ENCODE data around the gene SLC66A3. TPM values are rescaled to one million over a fixed set of nuclear protein-coding genes. Genes with fewer than 3 reads are reported as not detected.

Gene SLC66A3
- total and polyA plus RNA-seq, 7 donors = 6.9 to 71.7 (median 34.3) TPM

DNA sequence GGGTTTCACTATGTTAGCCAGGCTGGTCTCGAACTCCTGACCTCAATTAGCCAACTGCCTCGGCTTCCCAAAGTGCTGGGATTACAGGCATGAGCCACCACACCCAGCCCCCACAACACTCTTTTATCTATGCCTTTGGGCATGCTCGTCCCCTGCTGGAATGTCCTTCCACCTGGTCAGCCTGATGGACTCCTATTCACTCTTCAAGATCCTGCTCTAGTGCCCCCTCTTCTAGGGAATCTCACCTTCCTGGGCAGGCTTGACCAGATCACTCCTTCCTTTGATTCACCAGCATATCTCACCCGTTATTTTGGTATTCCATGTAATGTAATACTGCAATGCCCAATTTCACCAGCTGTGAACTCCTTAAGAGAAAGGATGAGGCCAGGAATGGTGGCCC lies 13.9 kb upstream of the SLC66A3 start:
- no peaks in the 10 kb centered on the region for H3K36me3 ChIP-seq
- peaks cover 0 to 3% (median 0%) of the 10 kb centered on the region in 4 donors for H3K9me3 ChIP-seq
- H3K4me3 ChIP-seq = no peak overlapping the region
- H3K27ac ChIP-seq = no peak overlapping the region
- intact Hi-C loops (cut with DNase I) = no loop called here
- no peak for DNase-seq
- no peak for TF ChIP-seq POLR2A (IDR thresholded peaks at IDR 0.05)
- no peak for TF ChIP-seq EP300 (IDR thresholded peaks at IDR 0.05)
- no peak for TF ChIP-seq POLR2AphosphoS5 (IDR thresholded peaks at IDR 0.05)
- no peak for TF ChIP-seq CTCF (IDR thresholded peaks at IDR 0.05)
- H3K27me3 ChIP-seq = peaks cover 0 to 3% (median 0%) of the 10 kb centered on the region in 3 donors
- 76 to 87% methylated on average over 4 of the region's 4 CpGs for WGBS, 2 donors
- no peaks in the 10 kb centered on the region for H3K4me1 ChIP-seq

- peaks cover 0 to 3% (median 0%) of the 10 kb centered on the region in 4 donors for H3K9me3 ChIP-seq
- TF ChIP-seq EP300 (IDR thresholded peaks at IDR 0.05) (no peak), CTCF (IDR thresholded peaks at IDR 0.05) (no peak), POLR2A (IDR thresholded peaks at IDR 0.05) (no peak), POLR2AphosphoS5 (IDR thresholded peaks at IDR 0.05) (no peak)
- no peak overlapping the region for H3K27ac ChIP-seq
- H3K27me3 ChIP-seq = peaks cover 0 to 3% (median 0%) of the 10 kb centered on the region in 3 donors
- H3K4me3 ChIP-seq = no peak overlapping the region
- intact Hi-C loops (cut with DNase I) = no loop called here
- H3K36me3 ChIP-seq = no peaks in the 10 kb centered on the region
- H3K4me1 ChIP-seq = no peaks in the 10 kb centered on the region
- 43 to 71% methylated on average over 3 of the region's 3 CpGs for WGBS, 2 donors
- DNase-seq = no peak
Measured at GRCh38 chr2:11142330-11142729, 12.9 kb upstream of the SLC66A3 start.

- TF ChIP-seq POLR2AphosphoS5 (IDR thresholded peaks at IDR 0.05) (no peak), CTCF (IDR thresholded peaks at IDR 0.05) (no peak), POLR2A (IDR thresholded peaks at IDR 0.05) (no peak), EP300 (IDR thresholded peaks at IDR 0.05) (no peak)
- Histone ChIP-seq H3K4me1 (no peaks in the 10 kb centered on the region), H3K27ac (no peak overlapping the region), H3K36me3 (no peaks in the 10 kb centered on the region), H3K9me3 (peaks cover 0 to 3% (median 0%) of the 10 kb centered on the region in 4 donors), H3K27me3 (peaks cover 0 to 3% (median 0%) of the 10 kb centered on the region in 3 donors), H3K4me3 (no peak overlapping the region)
- 85 to 89% methylated on average over 6 of the region's 6 CpGs for WGBS, 2 donors
- intact Hi-C loops (cut with DNase I) = no loop called here
- no peak for DNase-seq
Measured at GRCh38 chr2:11142987-11143386, 12.3 kb upstream of the SLC66A3 start.

DNA sequence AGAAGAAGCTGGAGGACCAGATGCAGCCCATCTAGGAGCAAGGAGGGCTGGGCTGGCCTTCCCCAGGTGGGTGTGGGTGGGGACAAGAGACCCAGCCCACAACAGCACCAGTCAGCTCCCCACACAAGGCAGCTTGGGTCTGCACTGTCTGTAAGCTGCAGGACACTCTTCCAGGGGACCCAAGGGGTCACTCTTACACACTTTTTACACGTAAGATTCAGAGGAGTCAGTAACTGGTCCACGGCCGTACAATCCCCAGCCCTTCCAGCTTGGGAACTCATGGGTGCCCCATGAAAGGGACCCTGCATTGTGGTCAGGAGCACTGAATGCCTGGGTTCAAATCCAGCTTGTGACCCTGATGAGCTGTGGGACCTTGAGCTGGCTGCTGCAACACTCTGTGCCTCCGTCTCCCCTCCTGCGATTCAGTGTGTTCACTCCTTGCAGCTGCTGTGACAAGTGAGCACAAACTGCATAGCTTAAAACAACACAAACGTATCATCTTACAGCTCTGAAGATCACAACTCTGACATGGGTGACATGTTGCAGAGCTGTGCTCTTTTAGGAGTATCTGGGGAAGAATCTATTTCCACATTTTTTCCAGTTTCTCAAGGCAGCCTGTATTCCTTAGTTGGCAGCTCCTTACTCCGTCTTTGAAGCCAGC lies 11.1 kb upstream of the SLC66A3 start:
- Histone ChIP-seq H3K4me3 (no peak overlapping the region), H3K27ac (no peak overlapping the region), H3K36me3 (no peaks in the 10 kb centered on the region), H3K9me3 (peaks cover 0 to 3% (median 0%) of the 10 kb centered on the region in 4 donors), H3K4me1 (no peaks in the 10 kb centered on the region), H3K27me3 (peaks cover 0 to 3% (median 0%) of the 10 kb centered on the region in 3 donors)
- intact Hi-C loops (cut with DNase I) = no loop called here
- no peak for DNase-seq
- WGBS, 2 donors = 79 to 87% methylated on average over 7 of the region's 7 CpGs
- no peak for TF ChIP-seq POLR2A (IDR thresholded peaks at IDR 0.05)
- no peak for TF ChIP-seq EP300 (IDR thresholded peaks at IDR 0.05)
- TF ChIP-seq POLR2AphosphoS5 (IDR thresholded peaks at IDR 0.05) = no peak
- TF ChIP-seq CTCF (IDR thresholded peaks at IDR 0.05) = no peak

- 85 to 91% methylated on average over 6 of the region's 6 CpGs for WGBS, 2 donors
Measured at GRCh38 chr2:11144738-11145079, 10.6 kb upstream of the SLC66A3 start.

More at GRCh38 chr2:11144738-11145079, 10.6 kb upstream of the SLC66A3 start:
- Histone ChIP-seq H3K27me3 (peaks cover 0 to 3% (median 0%) of the 10 kb centered on the region in 3 donors), H3K27ac (no peak overlapping the region), H3K4me1 (no peaks in the 10 kb centered on the region), H3K4me3 (no peak overlapping the region), H3K36me3 (no peaks in the 10 kb centered on the region), H3K9me3 (peaks cover 0 to 3% (median 0%) of the 10 kb centered on the region in 4 donors)
- no peak for DNase-seq
- intact Hi-C loops (cut with DNase I) = no loop called here
- TF ChIP-seq CTCF (IDR thresholded peaks at IDR 0.05) (no peak), POLR2A (IDR thresholded peaks at IDR 0.05) (no peak), EP300 (IDR thresholded peaks at IDR 0.05) (no peak), POLR2AphosphoS5 (IDR thresholded peaks at IDR 0.05) (no peak)
